DOHH2 (cell line): Measurements from ENCODE around the gene MAP4K4.

Experiments
- H3F3A ChIP-seq: fragments of 200-600 bp; sonication (generic), shearing (Covaris generic); 2 replicates; pipeline ENCODE4 v1.6.0; 2016; ENCODE audit warnings: antibody characterized with exemption, mild to moderate bottlenecking; ENCODE audit not compliant: control insufficient read depth, insufficient read depth
- H3K27ac ChIP-seq: fragments of 200-600 bp; sonication (generic); 2 replicates; pipeline ENCODE4 v1.5.1; 2014; ENCODE audit warnings: low read depth, mild to moderate bottlenecking, low read length, moderate library complexity
- H3K27me3 ChIP-seq: fragments of 200-600 bp; sonication (generic); 2 replicates; pipeline ENCODE4 v1.6.1; 2014; ENCODE audit warnings: mild to moderate bottlenecking, low read length, mixed read lengths; ENCODE audit not compliant: control insufficient read depth
- H3K36me3 ChIP-seq: fragments of 200-600 bp; sonication (generic); 2 replicates; pipeline ENCODE4 v1.6.1; 2014; ENCODE audit warnings: mild to moderate bottlenecking, low read length, moderate library complexity, mixed read lengths; ENCODE audit not compliant: control insufficient read depth
- H3K4me1 ChIP-seq: fragments of 200-600 bp; sonication (generic); 2 replicates; pipeline ENCODE4 v1.6.1; 2014; ENCODE audit warnings: mild to moderate bottlenecking, low read length, mixed read lengths; ENCODE audit not compliant: control insufficient read depth
- H3K4me2 ChIP-seq: fragments of 200-600 bp; sonication (generic); 2 replicates; pipeline ENCODE4 v1.6.0; 2014; ENCODE audit warnings: mild to moderate bottlenecking, low read length, moderate library complexity
- H3K4me3 ChIP-seq: fragments of 200-600 bp; sonication (generic); 2 replicates; pipeline ENCODE4 v1.5.1; 2014; ENCODE audit warnings: mild to moderate bottlenecking, low read length, mixed read lengths
- H3K79me2 ChIP-seq: fragments of 200-600 bp; sonication (generic); 2 replicates; pipeline ENCODE4 v1.6.1; 2014; ENCODE audit warnings: mild to moderate bottlenecking, low read length, mixed read lengths; ENCODE audit not compliant: control insufficient read depth
- H3K9me2 ChIP-seq: fragments of 200-600 bp; sonication (generic); replicated peaks from 2 replicates; pipeline ENCODE4 v1.6.1; 2014; ENCODE audit warnings: mild to moderate bottlenecking, low read length, mixed read lengths; ENCODE audit not compliant: control insufficient read depth
- H3K9me3 ChIP-seq: fragments of 200-600 bp; sonication (generic); 2 replicates; pipeline ENCODE4 v1.6.1; 2014; ENCODE audit warnings: antibody characterized with exemption, low read length, mixed read lengths; ENCODE audit not compliant: control insufficient read depth, insufficient read depth
- H4K20me1 ChIP-seq: fragments of 200-600 bp; sonication (generic); 2 replicates; pipeline ENCODE4 v1.6.0; 2014; ENCODE audit warnings: low read depth, mild to moderate bottlenecking, antibody characterized with exemption, low read length, moderate library complexity; ENCODE audit not compliant: control insufficient read depth, insufficient read depth
- EZH2phosphoT487 ChIP-seq: fragments of 200-600 bp; sonication (generic); IDR thresholded peaks from 2 replicates; pipeline ENCODE4 v1.6.1; 2017; ENCODE audit warnings: borderline replicate concordance, mild to moderate bottlenecking, antibody characterized with exemption, low read length, moderate library complexity, mixed read lengths
- TF ChIP-seq, protein P1 (sequence below): fragments of 200-600 bp; sonication (generic); IDR thresholded peaks from one replicate; pipeline ENCODE4 v1.5.1; 2014; ENCODE audit warnings: antibody characterized with exemption, mild to moderate bottlenecking, low read depth, low read length; ENCODE audit not compliant: poor library complexity, severe bottlenecking

The MAP4K4 gene

GRCh38 chr2:101860782-101861181, 163.3 kb downstream of the MAP4K4 start:
- Histone ChIP-seq H3K27ac (no peak overlapping the region), H3K4me2 (no peak overlapping the region), H3K27me3 (no peaks in the 10 kb centered on the region), H3K4me1 (no peaks in the 10 kb centered on the region), H3K36me3 (peaks cover 88% of the 10 kb centered on the region), H3F3A (no peaks in the 10 kb centered on the region), H3K9me3 (no peaks in the 10 kb centered on the region), H4K20me1 (0 out of 2 replicates have a peak, but pooled peaks cover 2% of the 10 kb centered on the region), H3K4me3 (no peak overlapping the region), H3K79me2 (no peaks in the 10 kb centered on the region), H3K9me2 (no peaks in the 10 kb centered on the region)
- TF ChIP-seq, protein P1, sequence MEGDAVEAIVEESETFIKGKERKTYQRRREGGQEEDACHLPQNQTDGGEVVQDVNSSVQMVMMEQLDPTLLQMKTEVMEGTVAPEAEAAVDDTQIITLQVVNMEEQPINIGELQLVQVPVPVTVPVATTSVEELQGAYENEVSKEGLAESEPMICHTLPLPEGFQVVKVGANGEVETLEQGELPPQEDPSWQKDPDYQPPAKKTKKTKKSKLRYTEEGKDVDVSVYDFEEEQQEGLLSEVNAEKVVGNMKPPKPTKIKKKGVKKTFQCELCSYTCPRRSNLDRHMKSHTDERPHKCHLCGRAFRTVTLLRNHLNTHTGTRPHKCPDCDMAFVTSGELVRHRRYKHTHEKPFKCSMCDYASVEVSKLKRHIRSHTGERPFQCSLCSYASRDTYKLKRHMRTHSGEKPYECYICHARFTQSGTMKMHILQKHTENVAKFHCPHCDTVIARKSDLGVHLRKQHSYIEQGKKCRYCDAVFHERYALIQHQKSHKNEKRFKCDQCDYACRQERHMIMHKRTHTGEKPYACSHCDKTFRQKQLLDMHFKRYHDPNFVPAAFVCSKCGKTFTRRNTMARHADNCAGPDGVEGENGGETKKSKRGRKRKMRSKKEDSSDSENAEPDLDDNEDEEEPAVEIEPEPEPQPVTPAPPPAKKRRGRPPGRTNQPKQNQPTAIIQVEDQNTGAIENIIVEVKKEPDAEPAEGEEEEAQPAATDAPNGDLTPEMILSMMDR, result no peak
- no peak for TF ChIP-seq EZH2phosphoT487

DNA sequence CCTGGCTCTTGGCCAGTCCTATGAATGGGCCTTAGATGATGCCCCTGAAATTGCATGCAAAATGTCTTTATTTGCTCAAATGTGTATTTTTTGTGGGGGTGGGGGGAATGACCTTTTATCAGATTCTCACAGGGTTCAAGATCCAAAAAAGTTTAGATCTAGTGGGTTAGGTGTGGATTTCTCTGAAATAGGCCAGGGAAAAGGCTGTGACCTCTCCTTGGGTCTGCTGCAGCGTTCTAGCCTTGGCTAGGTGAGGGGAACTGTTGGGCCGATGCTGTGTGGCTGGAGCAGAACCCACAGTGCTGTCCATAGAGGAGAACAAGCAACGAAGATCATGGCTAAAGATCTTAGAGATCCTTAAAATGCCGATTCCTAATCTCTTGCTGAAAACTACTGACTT, 163.9 kb downstream of the MAP4K4 start:
- no peaks in the 10 kb centered on the region for H3K4me1 ChIP-seq
- H3K9me2 ChIP-seq, result no peaks in the 10 kb centered on the region
- H3K27me3 ChIP-seq, result no peaks in the 10 kb centered on the region
- H3K27ac ChIP-seq, result no peak overlapping the region
- no peaks in the 10 kb centered on the region for H3K79me2 ChIP-seq
- H3F3A ChIP-seq, result no peaks in the 10 kb centered on the region
- H3K36me3 ChIP-seq, result peaks cover 91% of the 10 kb centered on the region
- H3K9me3 ChIP-seq, result no peaks in the 10 kb centered on the region
- H3K4me3 ChIP-seq, result no peak overlapping the region
- H4K20me1 ChIP-seq, result 0 out of 2 replicates have a peak, but pooled peaks cover 2% of the 10 kb centered on the region
- TF ChIP-seq, protein P1, result no peak
- TF ChIP-seq EZH2phosphoT487, result no peak
- no peak overlapping the region for H3K4me2 ChIP-seq

- Histone ChIP-seq H3K79me2 (no peaks in the 10 kb centered on the region), H3K36me3 (peaks cover 93% of the 10 kb centered on the region), H3K9me2 (no peaks in the 10 kb centered on the region), H3K9me3 (no peaks in the 10 kb centered on the region), H3K4me1 (no peaks in the 10 kb centered on the region), H3K27me3 (no peaks in the 10 kb centered on the region), H3K27ac (no peak overlapping the region), H3F3A (no peaks in the 10 kb centered on the region), H4K20me1 (no peaks in the 10 kb centered on the region), H3K4me2 (no peak overlapping the region), H3K4me3 (no peak overlapping the region)
- TF ChIP-seq EZH2phosphoT487, result no peak
- TF ChIP-seq, protein P1, result no peak
Measured at GRCh38 chr2:101863534-101863933, 166.0 kb downstream of the MAP4K4 start.
